Stimulated activated CD8-positive, alpha-beta memory T cell treated with anti-CD3 and anti-CD28 coated beads, Interleukin-7, amount 100 ng/mL, for 48 hours (primary cell): ENCODE results near the gene SPPL3.

Experiments
- DNase-seq, 2 donors: peaks; one replicate each; pipeline ENCODE4 v3.0.0-alpha.2; 2020; ENCODE audit warnings: low read depth in 1 of 2; ENCODE audit errors: extremely low read depth in 1 of 2

The SPPL3 gene

GRCh38 chr12:120757226-120757742, 146.9 kb downstream of the SPPL3 start:
- DNase-seq = no peak

- DNase-seq = no peak
These were observed 148.9 kb downstream of the SPPL3 start for GRCh38 chr12:120755269-120755668.

DNA sequence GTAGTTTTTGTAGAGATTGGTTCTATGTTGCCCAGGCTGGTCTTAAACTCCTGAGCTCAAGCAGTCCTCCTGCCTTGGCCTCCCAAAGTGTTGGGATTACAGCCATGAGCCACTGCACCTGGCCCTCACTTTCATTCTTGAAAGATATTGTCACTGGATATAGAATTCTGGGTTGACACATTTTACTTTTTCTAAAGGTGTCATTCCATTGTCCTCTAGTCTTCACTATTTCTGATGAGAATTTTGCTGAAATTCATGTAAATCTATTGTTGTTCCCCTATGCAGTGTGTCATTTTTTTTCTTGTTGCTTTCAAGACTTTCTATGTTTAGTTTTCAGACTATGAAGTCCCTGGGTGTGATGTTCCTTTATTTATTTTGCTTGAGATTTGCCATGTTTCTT, 149.4 kb downstream of the SPPL3 start:
- DNase-seq = no peak

DNA sequence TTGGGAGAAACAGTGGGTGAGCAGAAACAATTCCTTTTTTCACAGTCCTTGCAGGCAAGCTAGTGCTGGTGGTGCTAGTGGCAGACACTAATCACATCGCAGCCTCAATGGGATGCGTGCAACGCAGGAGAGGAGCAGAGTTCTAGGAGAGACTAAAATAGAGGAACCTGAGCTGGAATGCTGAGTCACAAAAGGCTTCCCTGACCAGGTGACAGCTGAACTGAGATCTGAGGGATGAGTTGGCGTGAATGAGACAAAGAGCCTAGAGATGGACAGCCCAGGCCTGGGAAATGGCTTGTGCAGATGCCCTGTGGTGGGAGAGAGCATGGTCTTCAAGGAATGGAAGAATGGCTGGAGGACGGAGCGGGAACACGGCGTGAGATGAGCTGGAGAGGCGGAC, 152.8 kb downstream of the SPPL3 start:
- DNase-seq = no peak

DNA sequence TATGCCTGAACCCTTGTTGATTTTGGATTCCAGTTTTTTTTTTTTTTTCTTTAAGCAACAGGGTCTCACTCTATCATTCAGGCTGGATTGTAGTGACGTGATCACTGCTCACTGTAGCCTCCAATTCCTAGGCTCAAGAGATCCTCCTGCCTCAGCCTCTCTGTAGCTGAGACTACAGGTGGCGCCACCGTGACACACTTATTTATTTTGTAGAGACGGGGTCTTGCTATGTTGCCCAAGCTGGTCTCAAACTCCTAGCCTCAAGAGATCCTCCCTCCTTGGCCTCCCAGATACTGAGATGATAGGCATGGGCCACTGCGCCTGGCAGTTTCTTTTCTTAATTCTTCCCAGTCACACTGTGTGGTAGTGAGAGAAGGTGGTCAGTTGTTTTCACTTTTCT, 153.4 kb downstream of the SPPL3 start:
- no peak for DNase-seq

DNA sequence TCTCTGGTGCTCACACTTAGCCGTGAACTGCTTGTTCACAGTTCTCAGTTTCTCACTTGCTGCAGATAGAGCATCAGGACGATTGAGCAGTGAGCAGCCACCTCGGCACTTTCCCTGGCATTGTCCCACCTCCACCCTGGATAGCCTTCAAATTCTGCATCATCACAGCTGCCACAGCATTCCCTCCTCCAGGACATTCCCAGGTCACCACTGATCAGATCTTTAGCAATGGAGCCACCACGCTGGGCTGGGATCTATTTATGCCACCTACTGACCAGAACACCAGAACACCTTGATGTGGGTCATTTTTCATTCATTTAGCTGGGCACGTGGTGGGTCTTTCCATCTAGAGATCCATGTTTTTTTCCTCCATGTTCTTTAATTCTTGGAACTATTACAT, 154.9 kb downstream of the SPPL3 start:
- DNase-seq = no peak

DNA sequence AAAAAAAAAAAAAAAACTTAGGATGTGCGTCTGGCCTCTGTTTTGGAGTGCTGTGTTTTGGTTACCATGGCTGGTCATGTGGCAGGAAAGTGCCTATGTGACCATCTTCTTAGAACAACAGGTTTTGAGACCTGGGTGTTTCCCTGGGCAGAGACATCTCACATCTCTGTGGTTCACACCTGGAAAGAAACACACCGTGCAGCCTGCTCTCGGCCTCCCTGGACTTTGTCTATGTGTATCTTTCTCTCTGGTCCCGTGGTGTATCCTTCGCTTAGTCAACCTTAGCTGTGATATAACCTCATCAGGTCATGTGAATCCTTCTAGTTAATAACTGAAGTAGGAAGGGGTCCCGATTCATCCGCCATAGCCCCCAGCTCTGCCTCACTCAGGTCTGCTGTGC, 155.9 kb downstream of the SPPL3 start:
- no peak for DNase-seq

GRCh38 chr12:120744922-120745493, 159.2 kb downstream of the SPPL3 start:
- no peak for DNase-seq

- DNase-seq = no peak
These were observed 162.4 kb downstream of the SPPL3 start for GRCh38 chr12:120741476-120742421.

DNA sequence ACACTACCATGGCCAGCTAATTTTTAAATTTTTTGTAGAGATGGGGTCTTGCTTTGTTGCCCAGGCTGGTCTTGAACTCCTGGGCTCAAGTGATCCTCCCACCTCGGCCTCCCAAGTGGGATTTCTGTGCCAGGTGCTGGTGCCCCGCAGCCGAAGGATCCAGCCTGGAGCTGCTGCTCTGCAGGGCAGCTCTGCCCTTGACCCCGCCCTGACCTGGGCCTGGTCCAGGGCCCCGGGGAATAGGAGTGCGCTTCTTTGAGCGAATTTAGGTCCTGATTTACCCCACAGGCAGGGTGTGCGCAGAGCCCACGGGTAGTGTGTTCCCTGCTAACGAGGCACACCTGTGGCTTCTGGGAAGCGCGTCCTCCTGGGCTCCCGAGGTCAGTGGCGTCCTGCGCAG, 163.3 kb downstream of the SPPL3 start:
- no peak for DNase-seq

- DNase-seq = no peak
These were observed 164.1 kb downstream of the SPPL3 start for GRCh38 chr12:120739821-120740613.

DNA sequence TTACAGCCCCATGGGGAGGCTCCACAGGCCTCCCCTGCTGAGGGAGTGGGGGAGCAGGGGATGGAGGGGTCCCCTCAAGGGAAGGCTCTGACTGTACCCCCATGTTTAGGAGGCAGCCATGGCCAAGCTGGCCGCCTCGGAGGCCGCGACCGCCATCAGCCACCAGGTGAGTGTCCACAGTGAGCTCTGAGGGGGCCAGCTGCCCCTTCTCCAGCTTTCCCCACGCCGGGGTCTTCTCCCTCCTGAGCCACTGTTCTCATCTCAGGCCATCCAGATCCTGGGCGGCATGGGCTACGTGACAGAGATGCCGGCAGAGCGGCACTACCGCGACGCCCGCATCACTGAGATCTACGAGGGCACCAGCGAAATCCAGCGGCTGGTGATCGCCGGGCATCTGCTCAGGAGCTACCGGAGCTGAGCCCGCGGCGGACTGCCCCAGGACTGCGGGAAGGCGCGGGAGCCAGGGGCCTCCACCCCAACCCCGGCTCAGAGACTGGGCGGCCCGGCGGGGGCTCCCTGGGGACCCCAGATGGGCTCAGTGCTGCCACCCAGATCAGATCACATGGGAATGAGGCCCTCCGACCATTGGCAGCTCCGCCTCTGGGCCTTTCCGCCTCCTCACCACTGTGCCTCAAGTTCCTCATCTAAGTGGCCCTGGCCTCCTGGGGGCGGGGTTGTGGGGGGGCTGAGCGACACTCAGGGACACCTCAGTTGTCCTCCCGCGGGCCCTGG, 165.0 kb downstream of the SPPL3 start:
- no peak for DNase-seq

DNA sequence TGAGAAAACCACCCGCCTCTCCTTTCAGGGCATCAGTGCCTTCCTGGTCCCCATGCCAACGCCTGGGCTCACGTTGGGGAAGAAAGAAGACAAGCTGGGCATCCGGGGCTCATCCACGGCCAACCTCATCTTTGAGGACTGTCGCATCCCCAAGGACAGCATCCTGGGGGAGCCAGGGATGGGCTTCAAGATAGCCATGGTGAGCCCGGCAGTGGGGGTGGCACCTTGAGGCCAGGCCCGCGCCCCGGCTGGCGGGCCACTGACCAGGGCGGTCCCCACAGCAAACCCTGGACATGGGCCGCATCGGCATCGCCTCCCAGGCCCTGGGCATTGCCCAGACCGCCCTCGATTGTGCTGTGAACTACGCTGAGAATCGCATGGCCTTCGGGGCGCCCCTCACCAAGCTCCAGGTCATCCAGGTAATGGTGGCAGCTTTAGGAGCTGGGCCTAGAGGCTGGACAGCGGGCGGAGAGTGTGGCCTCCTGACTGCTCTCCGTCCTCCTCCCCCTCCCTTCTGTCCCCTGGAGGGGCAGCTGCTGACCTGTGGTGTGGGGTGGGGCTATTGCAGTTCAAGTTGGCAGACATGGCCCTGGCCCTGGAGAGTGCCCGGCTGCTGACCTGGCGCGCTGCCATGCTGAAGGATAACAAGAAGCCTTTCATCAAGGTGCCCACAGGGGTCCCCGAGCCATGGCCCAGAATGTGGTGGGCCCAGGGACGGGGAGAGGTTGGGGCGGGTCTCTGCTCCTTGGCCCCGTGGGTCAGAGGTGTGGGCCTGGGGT, 165.7 kb downstream of the SPPL3 start:
- no peak for DNase-seq

DNA sequence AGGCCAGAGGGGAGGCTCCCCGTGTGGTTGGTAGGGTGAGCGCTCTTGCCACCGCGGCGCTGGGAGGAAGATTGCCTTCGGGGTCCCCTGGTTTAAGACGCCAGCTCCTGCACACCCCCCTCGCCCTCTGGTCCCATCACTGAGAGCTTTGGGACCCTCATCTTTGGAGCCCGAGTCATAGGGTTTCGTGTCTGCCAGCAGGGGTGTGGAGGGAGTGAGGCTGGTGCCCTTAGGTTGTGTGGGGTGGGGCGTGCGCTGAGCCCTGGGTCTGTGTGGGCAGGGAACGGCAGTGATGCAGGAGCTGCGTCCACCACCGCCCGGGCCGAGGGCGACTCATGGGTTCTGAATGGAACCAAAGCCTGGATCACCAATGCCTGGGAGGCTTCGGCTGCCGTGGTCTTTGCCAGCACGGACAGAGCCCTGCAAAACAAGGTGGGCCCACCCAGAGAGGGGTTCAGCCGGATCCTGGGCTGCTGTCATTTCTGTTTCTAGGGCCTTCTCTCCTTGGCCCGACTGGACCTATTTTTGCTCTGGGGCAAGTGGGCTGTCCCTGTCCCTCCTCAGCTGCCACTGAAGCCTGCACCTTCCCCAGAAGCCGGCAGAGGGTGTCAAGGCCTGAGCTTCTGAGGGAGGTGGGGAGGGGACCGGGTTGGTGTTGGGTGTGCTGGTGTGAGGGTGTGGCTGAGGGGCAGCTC, 166.5 kb downstream of the SPPL3 start:
- DNase-seq = no peak

- no peak for DNase-seq
These were observed 167.5 kb downstream of the SPPL3 start for GRCh38 chr12:120736404-120737331.

DNA sequence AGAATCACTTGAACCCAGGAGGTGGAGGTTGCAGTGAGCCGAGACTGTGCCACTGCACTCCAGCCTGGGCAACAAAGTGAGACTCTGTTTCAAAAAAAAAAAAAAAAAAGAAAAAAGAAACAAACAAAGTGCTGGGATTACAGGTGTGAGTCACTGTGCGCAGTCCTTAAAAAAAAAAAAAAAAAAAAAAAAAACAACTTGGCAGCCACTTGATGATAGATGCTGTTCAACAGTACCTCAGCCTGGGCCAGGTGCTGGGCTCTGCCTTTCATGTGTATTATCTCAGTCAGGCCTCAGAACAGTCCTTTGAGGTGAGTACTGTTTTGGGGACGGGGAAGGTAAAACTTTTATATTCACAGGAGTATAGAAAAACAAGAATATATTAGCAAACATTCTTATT, 169.0 kb downstream of the SPPL3 start:
- no peak for DNase-seq

GRCh38 chr12:120734210-120734609, 169.9 kb downstream of the SPPL3 start:
- no peak for DNase-seq

GRCh38 chr12:120733574-120733973, 170.6 kb downstream of the SPPL3 start:
- DNase-seq = no peak
